Heart left ventricle (tissue), 13 donors: ENCODE results near the gene SLC45A3.

ENCODE experiments used
- CTCF ChIP-seq, 12 donors: fragments of 200-600 bp; sonication (generic) in 4 of 12; IDR thresholded peaks; one replicate each; pipeline versions ENCODE4 v1.5.0 to v1.8.0; 2018 to 2022; ENCODE audit warnings: antibody characterized with exemption in 12 of 12, mild to moderate bottlenecking in 5 of 12
- POLR2A ChIP-seq, 2 donors: fragments of 450-650 bp; IDR thresholded peaks; one replicate each; pipeline ENCODE4 v1.6.1; 2017; ENCODE audit warnings: antibody characterized with exemption in 2 of 2, mild to moderate bottlenecking in 2 of 2, moderate library complexity in 2 of 2
- donor health status: ischemic (EF 13 %, LVEDD 7.1; RV severe dilation, severe dysfunction).
- donor health status: DM: no; HTN: yes; CAD: no.
- donor health status: DM: no; HTN: no; CAD: no.
- donor health status: ischemic (EF 25% LVEDD 6.9; RV normal size, moderate dysfunction).
- donor health status: ischemic (EF 25% LVEDD 5.7; RV mildly dilated, moderate dysfunction).
- donor health status: ischemic (EF 35%, LVEDD 5.7; RV mildly dilated, moderate dysfunction).
- donor health status: nonischemic (EF 11% LVEDD 7.7; RV severe dilation, severe dysfunction).
- donor health status: DM: yes; HTN: yes; CAD: no.
- donor health status: PGD.
- donor health status: ischemic (EF 29% LVEDD 5.4; RV normal size, mild dysfunction).
- donor health status: nonischemic (EF 23%, LVEDD 6.1; RV moderate dilation, normal function).

GRCh38 chr1:205610036-205610435 is 70.3 kb downstream of the SLC45A3 start:
- no peak for TF ChIP-seq CTCF (IDR thresholded peaks at IDR 0.05)
- TF ChIP-seq POLR2A (IDR thresholded peaks at IDR 0.05): no peak
